HEK293T (cell line): ENCODE measurements around the gene NPDC1.

Experiments
- BHLHE40 ChIP-seq: fragments of 450-650 bp; IDR thresholded peaks from 2 replicates; pipeline ENCODE4 v1.6.1; 2016; ENCODE audit warnings: mild to moderate bottlenecking, moderate library complexity, borderline replicate concordance
- CTBP1 ChIP-seq: fragments of 450-650 bp; IDR thresholded peaks from 2 replicates; pipeline ENCODE4 v1.6.1; 2016; ENCODE audit warnings: borderline replicate concordance
- ELF4 ChIP-seq: fragments of 450-650 bp; IDR thresholded peaks from 2 replicates; pipeline ENCODE4 v1.6.1; 2017; ENCODE audit warnings: antibody characterized with exemption
- FOXA1 ChIP-seq: fragments of 450-650 bp; IDR thresholded peaks from 2 replicates; pipeline ENCODE4 v1.6.1; 2016; ENCODE audit warnings: mild to moderate bottlenecking
- FOXK2 ChIP-seq: fragments of 450-650 bp; IDR thresholded peaks from 2 replicates; pipeline ENCODE4 v1.6.1; 2016; ENCODE audit warnings: mild to moderate bottlenecking
- FOXM1 ChIP-seq: fragments of 450-650 bp; IDR thresholded peaks from 2 replicates; pipeline ENCODE4 v1.6.1; 2017; ENCODE audit warnings: mild to moderate bottlenecking, borderline replicate concordance
- PKNOX1 ChIP-seq: fragments of 450-650 bp; IDR thresholded peaks from 2 replicates; pipeline ENCODE4 v1.6.1; 2016
- SP1 ChIP-seq: fragments of 450-650 bp; IDR thresholded peaks from 2 replicates; pipeline ENCODE4 v1.6.1; 2017

GRCh38 chr9:137057545-137057944 lies 11.6 kb upstream of the NPDC1 start:
- no peak for TF ChIP-seq ELF4
- no peak for TF ChIP-seq CTBP1
- TF ChIP-seq FOXK2 = no peak
- no peak for TF ChIP-seq FOXM1
- no peak for TF ChIP-seq BHLHE40
- no peak for TF ChIP-seq FOXA1
- TF ChIP-seq SP1 = no peak
- no peak for TF ChIP-seq PKNOX1
